22Rv1 (cell line): Measurements from ENCODE around the gene STIM1.

Experiments used
- H3K27ac ChIP-seq: fragments of 450-650 bp; 2 replicates; pipeline ENCODE4 v1.5.1; 2017
- ZFX ChIP-seq: fragments of 450-650 bp; IDR thresholded peaks from 2 replicates; pipeline ENCODE4 v1.6.1; 2017; ENCODE audit warnings: antibody characterized with exemption, borderline replicate concordance
- TF ChIP-seq, protein P1 (sequence below): fragments of 450-650 bp; IDR thresholded peaks from 2 replicates; pipeline ENCODE4 v1.5.1; 2017; ENCODE audit warnings: mild to moderate bottlenecking

Gene STIM1

DNA sequence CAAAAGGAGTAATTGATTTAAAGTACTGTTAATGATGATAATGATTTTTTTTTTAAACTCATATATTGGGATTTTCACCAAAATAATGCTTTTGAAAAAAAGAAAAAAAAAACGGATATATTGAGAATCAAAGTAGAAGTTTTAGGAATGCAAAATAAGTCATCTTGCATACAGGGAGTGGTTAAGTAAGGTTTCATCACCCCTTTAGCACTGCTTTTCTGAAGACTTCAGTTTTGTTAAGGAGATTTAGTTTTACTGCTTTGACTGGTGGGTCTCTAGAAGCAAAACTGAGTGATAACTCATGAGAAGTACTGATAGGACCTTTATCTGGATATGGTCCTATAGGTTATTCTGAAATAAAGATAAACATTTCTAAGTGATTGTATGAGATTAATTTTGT lies 283.0 kb downstream of the STIM1 start:
- no peak for TF ChIP-seq ZFX
- TF ChIP-seq, protein P1, sequence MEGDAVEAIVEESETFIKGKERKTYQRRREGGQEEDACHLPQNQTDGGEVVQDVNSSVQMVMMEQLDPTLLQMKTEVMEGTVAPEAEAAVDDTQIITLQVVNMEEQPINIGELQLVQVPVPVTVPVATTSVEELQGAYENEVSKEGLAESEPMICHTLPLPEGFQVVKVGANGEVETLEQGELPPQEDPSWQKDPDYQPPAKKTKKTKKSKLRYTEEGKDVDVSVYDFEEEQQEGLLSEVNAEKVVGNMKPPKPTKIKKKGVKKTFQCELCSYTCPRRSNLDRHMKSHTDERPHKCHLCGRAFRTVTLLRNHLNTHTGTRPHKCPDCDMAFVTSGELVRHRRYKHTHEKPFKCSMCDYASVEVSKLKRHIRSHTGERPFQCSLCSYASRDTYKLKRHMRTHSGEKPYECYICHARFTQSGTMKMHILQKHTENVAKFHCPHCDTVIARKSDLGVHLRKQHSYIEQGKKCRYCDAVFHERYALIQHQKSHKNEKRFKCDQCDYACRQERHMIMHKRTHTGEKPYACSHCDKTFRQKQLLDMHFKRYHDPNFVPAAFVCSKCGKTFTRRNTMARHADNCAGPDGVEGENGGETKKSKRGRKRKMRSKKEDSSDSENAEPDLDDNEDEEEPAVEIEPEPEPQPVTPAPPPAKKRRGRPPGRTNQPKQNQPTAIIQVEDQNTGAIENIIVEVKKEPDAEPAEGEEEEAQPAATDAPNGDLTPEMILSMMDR = no peak
- H3K27ac ChIP-seq = no peak overlapping the region

DNA sequence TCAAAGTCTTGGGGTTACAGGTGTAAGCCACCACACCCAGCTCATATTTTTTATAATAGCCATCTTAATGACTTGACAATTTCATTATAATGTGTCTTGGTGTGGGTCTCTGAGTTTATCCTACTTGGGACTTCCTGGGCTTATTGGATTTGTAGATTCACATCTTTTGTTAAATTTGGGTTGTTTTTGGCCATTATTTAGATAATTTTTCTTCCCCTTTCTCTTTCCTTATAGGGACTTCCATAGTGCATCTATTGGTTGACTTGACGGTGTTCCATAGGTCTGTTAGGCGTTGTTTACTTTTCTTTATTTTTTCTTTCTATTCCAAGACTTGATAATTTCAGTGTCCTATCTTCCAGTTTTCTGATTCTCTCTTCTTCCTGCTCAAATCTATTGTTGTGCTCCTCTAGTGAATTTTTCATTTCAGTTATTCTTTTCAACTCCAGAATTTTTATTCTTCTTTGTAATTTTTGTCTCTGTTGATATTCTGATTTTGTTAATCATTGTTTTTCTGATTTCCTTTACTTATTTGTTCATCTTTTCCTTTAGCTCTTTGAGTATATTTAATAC lies 284.7 kb downstream of the STIM1 start:
- TF ChIP-seq ZFX = no peak
- TF ChIP-seq, protein P1 = no peak
- H3K27ac ChIP-seq = no peak overlapping the region
